CD14-positive monocyte (primary cell): ENCODE measurements around the gene CD38. TPM values are rescaled to one million over a fixed set of nuclear protein-coding genes. Genes with fewer than 3 reads are reported as not detected.

Experiments
- DNase-seq, 3 donors: peaks; one replicate each; pipeline ENCODE4 v3.0.0-alpha.2; 2011 to 2022
- H2AFZ ChIP-seq: 2 replicates; pipeline ENCODE4 v1.6.0; 2012; ENCODE audit warnings: mild to moderate bottlenecking, low read depth, low read length, inconsistent platforms; ENCODE audit not compliant: insufficient read depth, poor library complexity, severe bottlenecking
- H3K27ac ChIP-seq, 2 donors: 1 replicate in 1 of 2; 2 replicates in 1 of 2; pipeline ENCODE4 v1.5.1; 2012 to 2013; ENCODE audit warnings: low read length in 2 of 2, control low read depth in 1 of 2, inconsistent platforms in 1 of 2, low read depth in 1 of 2, mild to moderate bottlenecking in 1 of 2
- H3K27me3 ChIP-seq, 2 donors: one replicate each; pipeline versions ENCODE4 v1.6.0 to v1.6.1; 2011 to 2013; ENCODE audit warnings: low read length in 2 of 2; ENCODE audit not compliant: control insufficient read depth in 2 of 2, insufficient read depth in 2 of 2
- H3K36me3 ChIP-seq, 2 donors: replicated peaks in 1 of 2; 1 replicate in 1 of 2; 2 replicates in 1 of 2; pipeline versions ENCODE4 v1.5.1 to v1.6.1; 2012 to 2013; ENCODE audit warnings: low read length in 2 of 2, control low read depth in 1 of 2, inconsistent platforms in 1 of 2, mild to moderate bottlenecking in 1 of 2; ENCODE audit not compliant: insufficient read depth in 2 of 2, control insufficient read depth in 1 of 2
- H3K4me1 ChIP-seq, 2 donors: 1 replicate in 1 of 2; 2 replicates in 1 of 2; pipeline versions ENCODE4 v1.5.1 to v1.6.1; 2012 to 2013; ENCODE audit warnings: low read length in 2 of 2, control low read depth in 1 of 2, inconsistent platforms in 1 of 2, mild to moderate bottlenecking in 1 of 2, moderate library complexity in 1 of 2; ENCODE audit not compliant: insufficient read depth in 2 of 2, control insufficient read depth in 1 of 2
- H3K4me2 ChIP-seq: replicated peaks from 2 replicates; pipeline ENCODE3; 2012; ENCODE audit warnings: low read length, moderate library complexity, mild to moderate bottlenecking; ENCODE audit not compliant: poor library complexity, severe bottlenecking; ENCODE audit errors: extremely low read depth
- H3K4me3 ChIP-seq, 3 experiments: fragments of 200-600 bp in 1 of 3; sonication (generic) in 1 of 3; replicated peaks in 1 of 3; 1 replicate in 2 of 3; 2 replicates in 1 of 3; pipeline ENCODE4 v1.5.1; 2011 to 2013; ENCODE audit warnings: low read length in 3 of 3, mild to moderate bottlenecking in 3 of 3, control low read depth in 2 of 3, low read depth in 2 of 3, inconsistent platforms in 1 of 3, moderate library complexity in 1 of 3
- H3K79me2 ChIP-seq: 2 replicates; pipeline ENCODE4 v1.6.0; 2012; ENCODE audit warnings: mild to moderate bottlenecking, control low read depth, inconsistent platforms, low read length, moderate library complexity; ENCODE audit not compliant: insufficient read depth
- H3K9ac ChIP-seq: 2 replicates; pipeline ENCODE4 v1.6.0; 2017; ENCODE audit warnings: low read length, mild to moderate bottlenecking; ENCODE audit not compliant: insufficient read depth, poor library complexity, severe bottlenecking
- H3K9me3 ChIP-seq, 2 donors: replicated peaks in 1 of 2; 1 replicate in 1 of 2; 2 replicates in 1 of 2; pipeline versions ENCODE4 v1.5.1 to v1.6.1; 2012 to 2013; ENCODE audit warnings: low read length in 2 of 2, control low read depth in 1 of 2; ENCODE audit not compliant: control insufficient read depth in 1 of 2, insufficient read depth in 1 of 2
- H4K20me1 ChIP-seq: 2 replicates; pipeline ENCODE4 v1.6.0; 2012; ENCODE audit warnings: mild to moderate bottlenecking, low read length, control low read depth, moderate library complexity; ENCODE audit not compliant: insufficient read depth
- H3K27ac Mint-ChIP-seq, 7 donors: one replicate each; pipeline ENCODE4 v1.8.0; 2020; ENCODE audit warnings: mild to moderate bottlenecking in 7 of 7, mixed read lengths in 7 of 7, moderate library complexity in 6 of 7, inconsistent platforms in 2 of 7
- H3K27me3 Mint-ChIP-seq, 3 donors: one replicate each; pipeline ENCODE4 v1.8.0; 2021 to 2022; ENCODE audit warnings: low read depth in 3 of 3, mild to moderate bottlenecking in 3 of 3, mixed read lengths in 3 of 3, moderate library complexity in 3 of 3, inconsistent platforms in 1 of 3
- H3K36me3 Mint-ChIP-seq, 2 donors: one replicate each; pipeline ENCODE4 v1.8.0; 2020; ENCODE audit warnings: mixed read lengths in 2 of 2, inconsistent platforms in 1 of 2, mild to moderate bottlenecking in 1 of 2
- H3K4me1 Mint-ChIP-seq: one replicate; pipeline ENCODE4 v1.8.0; 2020; ENCODE audit warnings: mild to moderate bottlenecking, mixed read lengths
- H3K4me3 Mint-ChIP-seq, 2 donors: one replicate each; pipeline ENCODE4 v1.8.0; 2020; ENCODE audit warnings: mild to moderate bottlenecking in 2 of 2, mixed read lengths in 2 of 2, moderate library complexity in 1 of 2
- H3K9me3 Mint-ChIP-seq, 7 donors: one replicate each; pipeline ENCODE4 v1.8.0; 2020 to 2022; ENCODE audit warnings: mixed read lengths in 7 of 7, mild to moderate bottlenecking in 6 of 7, moderate library complexity in 6 of 7, inconsistent platforms in 2 of 7
- CTCF ChIP-seq: fragments of 200-600 bp; IDR thresholded peaks from one replicate; pipeline ENCODE4 v1.8.0; 2022; ENCODE audit warnings: antibody characterized with exemption, mild to moderate bottlenecking
- WGBS: methylation state at CpG from one replicate; pipeline ENCODE4 v1.1.5; 2013; ENCODE audit warnings: missing lambda C conversion rate; ENCODE audit not compliant: insufficient coverage; 5-methylcytosine and 5-hydroxymethylcytosine counted together
- intact Hi-C, 2 donors: fragments of 100-400 bp; cut with micrococcal nuclease; formaldehyde crosslinking; loops; one replicate each; pipeline versions ENCODE4 v1.15.0 to v1.15.1; 2023
- polyA plus RNA-seq, 3 donors: library from polyadenylated mRNA; depleted of rRNA in 1 of 3; unstranded in 2 of 3; stranded (reverse) in 1 of 3; fragments of 300-500 nt in 2 of 3; fragments of >200 nt in 1 of 3; fragmentation: Illumina TruSeq in 2 of 3; gene quantifications; 1 replicate in 2 of 3; 2 replicates in 1 of 3; pipeline ENCODE4 v1.2.3, GENCODE V29; 2012 to 2021

The CD38 gene
- polyA plus RNA-seq, 3 donors: 2.3 to 4.4 (median 3.0) TPM

- Histone ChIP-seq H3K36me3 (no peaks in the 10 kb centered on the region), H3K9me3 (peaks cover 0 to 4% of the 10 kb centered on the region in 2 donors), H3K27ac (no peak overlapping the region), H3K79me2 (no peaks in the 10 kb centered on the region), H3K4me3 (no peak overlapping the region), H3K4me1 (peaks cover 0 to 6% of the 10 kb centered on the region in 2 donors), H3K9ac (no peak overlapping the region), H2AFZ (no peak overlapping the region), H4K20me1 (no peaks in the 10 kb centered on the region), H3K27me3 (no peaks in the 10 kb centered on the region), H3K4me2 (no peak overlapping the region)
- no peak for TF ChIP-seq CTCF
- Mint-ChIP-seq H3K9me3 (peaks cover 0 to 3% (median 0%) of the 10 kb centered on the region in 7 donors), H3K36me3 (no peaks in the 10 kb centered on the region), H3K27me3 (peaks cover 2 to 3% (median 3%) of the 10 kb centered on the region in 3 donors), H3K27ac (peak overlapping the region in 1 of 7 donors; percentile 35), H3K4me1 (peaks cover 15% of the 10 kb centered on the region), H3K4me3 (no peak overlapping the region)
- peak in 1 of 3 donors; percentile 56 for DNase-seq
- intact Hi-C loops: loop anchor here in 1 of 2 donors (10.0 kb wide), 1 partner anchor 84 kb away; no protein-coding TSS in a partner anchor
- WGBS: 0% methylated on average over 1 of the region's 9 CpGs
Observed at GRCh38 chr4:15888515-15888914, 110.4 kb downstream of the CD38 start.

- H3K4me2 ChIP-seq: no peak overlapping the region
- no peaks in the 10 kb centered on the region for H3K79me2 ChIP-seq
- TF ChIP-seq CTCF: no peak
- Mint-ChIP-seq H3K27me3 (peaks cover 2 to 3% (median 3%) of the 10 kb centered on the region in 3 donors), H3K4me1 (peaks cover 23% of the 10 kb centered on the region), H3K9me3 (peaks cover 0 to 3% (median 0%) of the 10 kb centered on the region in 7 donors), H3K27ac (no peak overlapping the region), H3K4me3 (no peak overlapping the region), H3K36me3 (no peaks in the 10 kb centered on the region)
- H4K20me1 ChIP-seq: no peaks in the 10 kb centered on the region
- peaks cover 0 to 4% of the 10 kb centered on the region in 2 donors for H3K9me3 ChIP-seq
- peaks cover 6 to 17% of the 10 kb centered on the region in 2 donors for H3K4me1 ChIP-seq
- H3K4me3 ChIP-seq: no peak overlapping the region
- H3K36me3 ChIP-seq: no peaks in the 10 kb centered on the region
- intact Hi-C loops: no loop called here
- H3K9ac ChIP-seq: no peak overlapping the region
- 100% methylated on average over 1 of the region's 4 CpGs for WGBS
- DNase-seq: no peak
- no peak overlapping the region for H3K27ac ChIP-seq
- no peak overlapping the region for H2AFZ ChIP-seq
- no peaks in the 10 kb centered on the region for H3K27me3 ChIP-seq
Observed at GRCh38 chr4:15890246-15890829, 112.2 kb downstream of the CD38 start.
